Measurements from ENCODE around the gene NBEA.

- TF ChIP-seq, protein P1, sequence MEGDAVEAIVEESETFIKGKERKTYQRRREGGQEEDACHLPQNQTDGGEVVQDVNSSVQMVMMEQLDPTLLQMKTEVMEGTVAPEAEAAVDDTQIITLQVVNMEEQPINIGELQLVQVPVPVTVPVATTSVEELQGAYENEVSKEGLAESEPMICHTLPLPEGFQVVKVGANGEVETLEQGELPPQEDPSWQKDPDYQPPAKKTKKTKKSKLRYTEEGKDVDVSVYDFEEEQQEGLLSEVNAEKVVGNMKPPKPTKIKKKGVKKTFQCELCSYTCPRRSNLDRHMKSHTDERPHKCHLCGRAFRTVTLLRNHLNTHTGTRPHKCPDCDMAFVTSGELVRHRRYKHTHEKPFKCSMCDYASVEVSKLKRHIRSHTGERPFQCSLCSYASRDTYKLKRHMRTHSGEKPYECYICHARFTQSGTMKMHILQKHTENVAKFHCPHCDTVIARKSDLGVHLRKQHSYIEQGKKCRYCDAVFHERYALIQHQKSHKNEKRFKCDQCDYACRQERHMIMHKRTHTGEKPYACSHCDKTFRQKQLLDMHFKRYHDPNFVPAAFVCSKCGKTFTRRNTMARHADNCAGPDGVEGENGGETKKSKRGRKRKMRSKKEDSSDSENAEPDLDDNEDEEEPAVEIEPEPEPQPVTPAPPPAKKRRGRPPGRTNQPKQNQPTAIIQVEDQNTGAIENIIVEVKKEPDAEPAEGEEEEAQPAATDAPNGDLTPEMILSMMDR (conservative IDR thresholded peaks at IDR 0.05), result no peak
- TF ChIP-seq ZFX (IDR thresholded peaks at IDR 0.05), result no peak
Measured at GRCh38 chr13:34943436-34944273, 1.6 kb downstream of the NBEA start.
